Chondrocyte (in vitro differentiated cells): ENCODE results near the gene SDF2L1. TPM values are rescaled to one million over a fixed set of nuclear protein-coding genes. Genes with fewer than 3 reads are reported as not detected.

Source experiments
- DNase-seq: peaks from one replicate; pipeline ENCODE4 v3.0.0; 2021; ENCODE audit warnings: mixed read lengths, low spot score
- H3K27ac Mint-ChIP-seq: one replicate; pipeline ENCODE4 v1.8.0; 2021; ENCODE audit warnings: mild to moderate bottlenecking, moderate library complexity, mixed read lengths; ENCODE audit not compliant: unreplicated experiment
- H3K27me3 Mint-ChIP-seq: 2 replicates; pipeline ENCODE4 v1.8.0; 2021; ENCODE audit warnings: low read depth, mixed read lengths
- H3K36me3 Mint-ChIP-seq: 2 replicates; pipeline ENCODE4 v1.8.0; 2021; ENCODE audit warnings: low read depth, mixed read lengths
- H3K4me1 Mint-ChIP-seq: 2 replicates; pipeline ENCODE4 v1.8.0; 2021; ENCODE audit warnings: low read depth, mild to moderate bottlenecking, mixed read lengths
- H3K4me3 Mint-ChIP-seq: one replicate; pipeline ENCODE4 v1.8.0; 2021; ENCODE audit warnings: mild to moderate bottlenecking, moderate library complexity, mixed read lengths; ENCODE audit not compliant: unreplicated experiment
- H3K9me3 Mint-ChIP-seq: 2 replicates; pipeline ENCODE4 v1.8.0; 2021; ENCODE audit warnings: low read depth, mixed read lengths
- CTCF ChIP-seq: fragments of 200-600 bp; sonication (generic); IDR thresholded peaks from 2 replicates; pipeline ENCODE4 v1.5.0; 2021; ENCODE audit warnings: antibody characterized with exemption, mild to moderate bottlenecking, moderate library complexity
- total RNA-seq: library from RNA; stranded (reverse); gene quantifications from 3 replicates; pipeline ENCODE4 v1.2.1, GENCODE V29; 2021

Gene SDF2L1
- total RNA-seq, 1 donor from 2014 or later, result 26.0 TPM

- no peak overlapping the region for H3K27ac Mint-ChIP-seq
- H3K4me1 Mint-ChIP-seq, result peaks cover 4% of the 10 kb centered on the region
- no peak for DNase-seq
- H3K9me3 Mint-ChIP-seq, result no peaks in the 10 kb centered on the region
- H3K36me3 Mint-ChIP-seq, result peaks cover 8% of the 10 kb centered on the region
- no peaks in the 10 kb centered on the region for H3K27me3 Mint-ChIP-seq
- H3K4me3 Mint-ChIP-seq, result no peak overlapping the region
- no peak for TF ChIP-seq CTCF
Measured at GRCh38 chr22:21686193-21686608, 44.1 kb downstream of the SDF2L1 start.

DNA sequence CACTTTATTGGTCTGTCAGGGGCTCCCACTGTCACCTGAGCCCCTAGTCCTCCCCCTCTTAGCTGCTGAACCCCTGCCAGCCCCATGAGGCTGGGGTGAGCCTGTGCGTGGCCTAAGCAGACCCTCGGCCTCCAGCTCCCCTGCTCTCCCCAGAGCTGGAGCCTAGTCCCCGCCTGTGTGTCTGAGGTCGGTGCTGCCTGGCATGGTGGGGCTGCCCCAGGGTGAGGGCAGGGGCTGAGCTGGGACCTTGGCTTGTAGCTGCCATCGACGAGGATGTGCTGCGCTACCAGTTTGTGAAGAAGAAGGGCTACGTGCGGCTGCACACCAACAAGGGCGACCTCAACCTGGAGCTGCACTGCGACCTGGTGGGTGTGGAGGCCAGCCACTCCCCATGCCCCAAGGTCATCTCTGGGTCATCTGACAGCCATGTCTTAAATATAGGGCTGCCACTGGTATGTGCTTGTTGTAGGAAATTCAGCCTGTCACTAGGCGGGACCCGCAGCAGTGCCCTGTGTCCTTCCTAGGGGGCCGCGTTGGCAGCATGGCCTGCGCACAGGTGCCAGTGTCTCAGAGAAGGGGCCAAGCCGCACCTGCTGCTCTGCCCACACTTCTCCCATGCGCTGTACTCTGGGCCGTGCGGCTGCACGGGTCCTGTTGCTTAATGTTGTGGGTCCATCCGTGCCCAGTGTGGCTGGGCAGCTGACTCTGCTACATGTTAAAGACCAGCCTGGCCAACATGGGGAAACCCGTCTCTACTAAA is 44.7 kb downstream of the SDF2L1 start:
- Mint-ChIP-seq H3K36me3 (peaks cover 11% of the 10 kb centered on the region), H3K4me3 (no peak overlapping the region), H3K27me3 (no peaks in the 10 kb centered on the region), H3K9me3 (no peaks in the 10 kb centered on the region), H3K27ac (no peak overlapping the region), H3K4me1 (peaks cover 4% of the 10 kb centered on the region)
- DNase-seq, result no peak
- TF ChIP-seq CTCF, result no peak

GRCh38 chr22:21687685-21688259 is 45.7 kb downstream of the SDF2L1 start:
- no peak for TF ChIP-seq CTCF
- Mint-ChIP-seq H3K9me3 (no peaks in the 10 kb centered on the region), H3K27ac (no peak overlapping the region)

GRCh38 chr22:21688341-21688705 is 46.2 kb downstream of the SDF2L1 start:
- H3K9me3 Mint-ChIP-seq, result no peaks in the 10 kb centered on the region
- no peak for TF ChIP-seq CTCF

More at GRCh38 chr22:21687685-21688259, 45.7 kb downstream of the SDF2L1 start:
- no peak overlapping the region for H3K4me3 Mint-ChIP-seq
- peaks cover 4% of the 10 kb centered on the region for H3K4me1 Mint-ChIP-seq
- DNase-seq, result no peak
- peaks cover 13% of the 10 kb centered on the region for H3K36me3 Mint-ChIP-seq
- no peaks in the 10 kb centered on the region for H3K27me3 Mint-ChIP-seq

GRCh38 chr22:21688706-21689381 is 46.7 kb downstream of the SDF2L1 start:
- peaks cover 4% of the 10 kb centered on the region for H3K4me1 Mint-ChIP-seq
- TF ChIP-seq CTCF, result no peak
- H3K27ac Mint-ChIP-seq, result no peak overlapping the region
- no peak overlapping the region for H3K4me3 Mint-ChIP-seq
- H3K9me3 Mint-ChIP-seq, result no peaks in the 10 kb centered on the region
- H3K27me3 Mint-ChIP-seq, result no peaks in the 10 kb centered on the region
- peaks cover 14% of the 10 kb centered on the region for H3K36me3 Mint-ChIP-seq
- no peak for DNase-seq

More at GRCh38 chr22:21688341-21688705, 46.2 kb downstream of the SDF2L1 start:
- Mint-ChIP-seq H3K4me1 (peaks cover 4% of the 10 kb centered on the region), H3K27me3 (no peaks in the 10 kb centered on the region), H3K36me3 (peaks cover 14% of the 10 kb centered on the region), H3K27ac (no peak overlapping the region), H3K4me3 (no peak overlapping the region)
- no peak for DNase-seq
